COR-L47 (cell line): ENCODE results near the gene PRH1.

Experiments
- DNase-seq: peaks from one replicate; lab custom pipeline; 2025; lab: John Stamatoyannopoulos, UW

PRH1 gene

DNA sequence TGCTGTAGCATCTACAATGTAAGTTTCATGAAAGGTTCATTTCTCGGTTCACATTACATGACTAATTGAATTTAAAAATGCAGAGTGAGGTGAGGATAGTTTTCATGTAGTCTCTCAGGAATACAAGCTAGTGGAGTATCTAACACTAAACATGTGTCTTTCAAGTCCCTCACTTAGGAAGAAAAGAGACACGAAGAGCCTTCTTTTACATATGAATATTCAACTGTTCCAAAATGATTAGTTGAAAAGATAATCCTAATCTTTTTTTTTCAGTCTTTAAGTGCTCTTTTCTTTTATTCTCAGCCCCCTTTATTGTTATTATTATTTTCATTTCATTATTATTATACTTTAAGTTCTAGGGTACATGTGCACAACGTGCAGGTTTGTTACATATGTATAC is 45.6 kb downstream of the PRH1 start:
- no peak for DNase-seq
